ENCODE results near the gene TSG101. TPM values are rescaled to one million over a fixed set of nuclear protein-coding genes. Genes with fewer than 3 reads are reported as not detected.

Gene TSG101
- total RNA-seq (2014; rRNA removed; shearing (Covaris generic); ENCODE audit: low replicate concordance), result 82.8 and 117 TPM in 2 replicates

- in situ Hi-C loops (cut with HindIII; ENCODE audit: low pct_unique_long_range_greater_than_20kb, low sequenced_read_pairs), result no loop called here
- DNase-seq (ENCODE audit: low read depth), result peak; percentile 93
Observed at GRCh38 chr11:18526521-18527296, at the start of gene TSG101. Gene TSG101, minus strand, starts transcription at chr11:18526942. Its CDS starts 126 bp downstream, at chr11:18526816.

- in situ Hi-C loops (cut with HindIII; ENCODE audit: low pct_unique_long_range_greater_than_20kb, low sequenced_read_pairs), result no loop called here
Observed at GRCh38 chr11:18575361-18575760, 48.6 kb upstream of the TSG101 start.

GRCh38 chr11:18567081-18567480 lies 40.3 kb upstream of the TSG101 start:
- DNase-seq (ENCODE audit: low read depth), result no peak
- in situ Hi-C loops (cut with HindIII; ENCODE audit: low pct_unique_long_range_greater_than_20kb, low sequenced_read_pairs), result no loop called here

More at GRCh38 chr11:18575361-18575760, 48.6 kb upstream of the TSG101 start:
- DNase-seq (ENCODE audit: low read depth), result no peak

GRCh38 chr11:18566406-18566805 lies 39.7 kb upstream of the TSG101 start:
- in situ Hi-C loops (cut with HindIII; ENCODE audit: low pct_unique_long_range_greater_than_20kb, low sequenced_read_pairs), result no loop called here
- no peak for DNase-seq (ENCODE audit: low read depth)

- in situ Hi-C loops (cut with HindIII; ENCODE audit: low pct_unique_long_range_greater_than_20kb, low sequenced_read_pairs), result no loop called here
- no peak for DNase-seq (ENCODE audit: low read depth)
Observed at GRCh38 chr11:18564149-18564548, 37.4 kb upstream of the TSG101 start.

GRCh38 chr11:18563090-18563730 lies 36.5 kb upstream of the TSG101 start:
- DNase-seq (ENCODE audit: low read depth), result no peak
- in situ Hi-C loops (cut with HindIII; ENCODE audit: low pct_unique_long_range_greater_than_20kb, low sequenced_read_pairs), result no loop called here

GRCh38 chr11:18548001-18548400 lies 21.3 kb upstream of the TSG101 start:
- in situ Hi-C loops (cut with HindIII; ENCODE audit: low pct_unique_long_range_greater_than_20kb, low sequenced_read_pairs), result no loop called here
- no peak for DNase-seq (ENCODE audit: low read depth)

- in situ Hi-C loops (cut with HindIII; ENCODE audit: low pct_unique_long_range_greater_than_20kb, low sequenced_read_pairs), result no loop called here
- no peak for DNase-seq (ENCODE audit: low read depth)
Observed at GRCh38 chr11:18540207-18541009, 13.7 kb upstream of the TSG101 start.

- in situ Hi-C loops (cut with HindIII; ENCODE audit: low pct_unique_long_range_greater_than_20kb, low sequenced_read_pairs), result no loop called here
- no peak for DNase-seq (ENCODE audit: low read depth)
Observed at GRCh38 chr11:18536209-18536608, 9.5 kb upstream of the TSG101 start.

- in situ Hi-C loops (cut with HindIII; ENCODE audit: low pct_unique_long_range_greater_than_20kb, low sequenced_read_pairs), result no loop called here
- no peak for DNase-seq (ENCODE audit: low read depth)
Observed at GRCh38 chr11:18534245-18534644, 7.5 kb upstream of the TSG101 start.

- in situ Hi-C loops (cut with HindIII; ENCODE audit: low pct_unique_long_range_greater_than_20kb, low sequenced_read_pairs), result no loop called here
Observed at GRCh38 chr11:18533365-18533764, 6.6 kb upstream of the TSG101 start.

GRCh38 chr11:18527512-18527911 lies 770 bp upstream of the TSG101 start:
- in situ Hi-C loops (cut with HindIII; ENCODE audit: low pct_unique_long_range_greater_than_20kb, low sequenced_read_pairs), result no loop called here

More at GRCh38 chr11:18533365-18533764, 6.6 kb upstream of the TSG101 start:
- DNase-seq (ENCODE audit: low read depth), result no peak

GRCh38 chr11:18526130-18526520 lies 617 bp downstream of the TSG101 start:
- in situ Hi-C loops (cut with HindIII; ENCODE audit: low pct_unique_long_range_greater_than_20kb, low sequenced_read_pairs), result no loop called here
- no peak for DNase-seq (ENCODE audit: low read depth)

More at GRCh38 chr11:18527512-18527911, 770 bp upstream of the TSG101 start:
- DNase-seq (ENCODE audit: low read depth), result peak; percentile 44

- in situ Hi-C loops (cut with HindIII; ENCODE audit: low pct_unique_long_range_greater_than_20kb, low sequenced_read_pairs), result no loop called here
- no peak for DNase-seq (ENCODE audit: low read depth)
Observed at GRCh38 chr11:18524248-18524647, 2.5 kb downstream of the TSG101 start.

GRCh38 chr11:18523084-18523483 lies 3.7 kb downstream of the TSG101 start:
- no peak for DNase-seq (ENCODE audit: low read depth)
- in situ Hi-C loops (cut with HindIII; ENCODE audit: low pct_unique_long_range_greater_than_20kb, low sequenced_read_pairs), result no loop called here

- no peak for DNase-seq (ENCODE audit: low read depth)
Observed at GRCh38 chr11:18522388-18522787, 4.4 kb downstream of the TSG101 start.

GRCh38 chr11:18521122-18521521 lies 5.6 kb downstream of the TSG101 start:
- in situ Hi-C loops (cut with HindIII; ENCODE audit: low pct_unique_long_range_greater_than_20kb, low sequenced_read_pairs), result no loop called here
- no peak for DNase-seq (ENCODE audit: low read depth)

More at GRCh38 chr11:18522388-18522787, 4.4 kb downstream of the TSG101 start:
- in situ Hi-C loops (cut with HindIII; ENCODE audit: low pct_unique_long_range_greater_than_20kb, low sequenced_read_pairs), result no loop called here

GRCh38 chr11:18502352-18502751 lies 24.4 kb downstream of the TSG101 start:
- DNase-seq (ENCODE audit: low read depth), result no peak
- in situ Hi-C loops (cut with HindIII; ENCODE audit: low pct_unique_long_range_greater_than_20kb, low sequenced_read_pairs), result no loop called here

GRCh38 chr11:18501629-18502028 lies 25.1 kb downstream of the TSG101 start:
- DNase-seq (ENCODE audit: low read depth), result no peak
- in situ Hi-C loops (cut with HindIII; ENCODE audit: low pct_unique_long_range_greater_than_20kb, low sequenced_read_pairs), result no loop called here
